22Rv1 (cell line): ENCODE results near the gene DPM2.

ENCODE experiments used
- CTCF ChIP-seq: fragments of 450-650 bp; IDR thresholded peaks from 2 replicates; pipeline ENCODE4 v1.5.1; 2017; ENCODE audit warnings: mild to moderate bottlenecking
- ZFX ChIP-seq: fragments of 450-650 bp; IDR thresholded peaks from 2 replicates; pipeline ENCODE4 v1.6.1; 2017; ENCODE audit warnings: antibody characterized with exemption, borderline replicate concordance

- no peak for TF ChIP-seq CTCF
- no peak for TF ChIP-seq ZFX
Observed at GRCh38 chr9:127971357-127972235, 33.9 kb upstream of the DPM2 start.
